Pancreas (tissue), 10 donors: Measurements from ENCODE around the gene DAPK2. TPM values are rescaled to one million over a fixed set of nuclear protein-coding genes. Genes with fewer than 3 reads are reported as not detected.

Experiments used
- ATAC-seq, 4 donors: fragments of 200-7000 bp; cut with Tn5 transposase; one replicate each; pipeline versions ENCODE4 v1.8.0 to v1.9.1; 2020; ENCODE audit warnings: mild to moderate bottlenecking in 4 of 4, moderate library complexity in 4 of 4
- DNase-seq, 6 donors: peaks; one replicate each; pipeline ENCODE4 v3.0.0-alpha.2; 2020
- FAIRE-seq: peaks from 2 replicates; lab custom pipeline; 2012; peaks lifted over from hg19 to GRCh38; lab: Jason Lieb, UNC
- H3K27ac ChIP-seq, 4 donors: fragments of 200-600 bp; sonication (generic); 1 replicate in 3 of 4; 2 replicates in 1 of 4; pipeline versions ENCODE4 v1.5.0 to v1.8.0; 2020
- H3K27me3 ChIP-seq, 4 donors: fragments of 200-600 bp; one replicate each; pipeline ENCODE4 v1.8.0; 2021
- H3K36me3 ChIP-seq, 3 donors: fragments of 200-600 bp; sonication (generic) in 1 of 3; one replicate each; pipeline versions ENCODE4 v1.5.0 to v1.8.0; 2020 to 2021
- H3K4me1 ChIP-seq, 3 donors: fragments of 200-600 bp; one replicate each; pipeline ENCODE4 v1.8.0; 2021
- H3K4me3 ChIP-seq, 4 donors: fragments of 200-600 bp; sonication (generic) in 2 of 4; one replicate each; pipeline versions ENCODE4 v1.5.0 to v1.8.0; 2020 to 2021
- H3K9me3 ChIP-seq, 4 donors: fragments of 200-600 bp; one replicate each; pipeline ENCODE4 v1.8.0; 2021
- WGBS, 2 donors: extraction: QIAGEN DNeasy Blood & Tissue Kit; methylation state at CpG; one replicate each; pipeline ENCODE4 v1.1.7; 2013; 5-methylcytosine and 5-hydroxymethylcytosine counted together
- intact Hi-C, 3 donors: fragments of 100-400 bp; cut with DNase I; formaldehyde crosslinking; loops; one replicate each; pipeline versions ENCODE4 v1.11.1 to v1.14.2; 2022
- polyA plus RNA-seq, 2 donors: library from polyadenylated mRNA; stranded (reverse); fragments of 200-250 nt; gene quantifications; one replicate each; pipeline ENCODE4 v1.2.3, GENCODE V29; 2013
- total RNA-seq, 6 donors: library from RNA; stranded (reverse); fragmentation: NEBNext Ultra II Directional in 4 of 6; extraction: Animal tissue kit (Norgen Biotek cat#: 25700) in 4 of 6; gene quantifications; one replicate each; pipeline versions ENCODE4 v1.2.1 to v1.2.4, GENCODE V29; 2021 to 2023
- TF ChIP-seq, protein P1 (sequence below), 4 donors: fragments of 200-600 bp; sonication (generic) in 3 of 4; IDR thresholded peaks; one replicate each; pipeline versions ENCODE4 v1.5.0 to v1.8.0; 2021; ENCODE audit warnings: antibody characterized with exemption in 4 of 4
- donor health status: healthy with polysubstance abuse.
- donor health status: DM: no; HTN: no; CAD: no; lungs with moderate emphysema.
- donor health status: DM: no; HTN: no; CAD: no.
- donor health status: control.
- donor health status: control.
- donor health status: Bipolar disorder and iron deficiency.
- donor health status: DM: yes; HTN: yes; CAD: no.
- donor health status: DM: no; HTN: no; CAD: no.
- donor health status: DM: no; HTN: no; CAD: no.
- donor health status: DM: yes; HTN: yes; CAD: no.

DAPK2 gene
- total and polyA plus RNA-seq, 8 donors, result 2.1 to 8.0 (median 5.4) TPM

DNA sequence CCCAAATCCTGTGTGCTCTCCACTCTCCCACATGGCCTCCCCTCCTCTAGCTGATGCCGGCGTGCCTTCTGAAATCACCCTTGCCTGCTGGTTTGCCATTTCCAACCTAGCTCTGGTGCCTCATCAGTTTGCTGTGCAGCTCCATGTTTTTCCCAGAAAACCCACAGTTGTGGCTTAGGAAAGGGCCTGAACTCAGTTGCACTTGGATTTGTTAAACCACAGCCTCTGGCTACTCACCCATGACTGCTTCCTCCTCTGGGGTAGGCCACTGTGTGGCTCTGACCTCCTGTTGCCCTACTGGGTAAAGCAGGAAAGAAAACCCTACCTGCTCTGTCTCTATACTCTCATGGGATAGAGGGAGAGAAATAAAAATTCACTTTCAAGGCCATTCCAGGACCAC lies 97.3 kb downstream of the DAPK2 start:
- TF ChIP-seq, protein P1, sequence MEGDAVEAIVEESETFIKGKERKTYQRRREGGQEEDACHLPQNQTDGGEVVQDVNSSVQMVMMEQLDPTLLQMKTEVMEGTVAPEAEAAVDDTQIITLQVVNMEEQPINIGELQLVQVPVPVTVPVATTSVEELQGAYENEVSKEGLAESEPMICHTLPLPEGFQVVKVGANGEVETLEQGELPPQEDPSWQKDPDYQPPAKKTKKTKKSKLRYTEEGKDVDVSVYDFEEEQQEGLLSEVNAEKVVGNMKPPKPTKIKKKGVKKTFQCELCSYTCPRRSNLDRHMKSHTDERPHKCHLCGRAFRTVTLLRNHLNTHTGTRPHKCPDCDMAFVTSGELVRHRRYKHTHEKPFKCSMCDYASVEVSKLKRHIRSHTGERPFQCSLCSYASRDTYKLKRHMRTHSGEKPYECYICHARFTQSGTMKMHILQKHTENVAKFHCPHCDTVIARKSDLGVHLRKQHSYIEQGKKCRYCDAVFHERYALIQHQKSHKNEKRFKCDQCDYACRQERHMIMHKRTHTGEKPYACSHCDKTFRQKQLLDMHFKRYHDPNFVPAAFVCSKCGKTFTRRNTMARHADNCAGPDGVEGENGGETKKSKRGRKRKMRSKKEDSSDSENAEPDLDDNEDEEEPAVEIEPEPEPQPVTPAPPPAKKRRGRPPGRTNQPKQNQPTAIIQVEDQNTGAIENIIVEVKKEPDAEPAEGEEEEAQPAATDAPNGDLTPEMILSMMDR (IDR thresholded peaks at IDR 0.05), result no peak
- intact Hi-C loops, result loop anchor here in 2 of 3 donors (10.0 kb wide), 2 partner anchors 96 to 106 kb away; partner anchors contain the start of gene DAPK2 (in 1 of the 2)
- Histone ChIP-seq H3K27ac (no peak overlapping the region), H3K27me3 (no peaks in the 10 kb centered on the region), H3K4me3 (no peak overlapping the region), H3K4me1 (no peaks in the 10 kb centered on the region), H3K9me3 (no peaks in the 10 kb centered on the region), H3K36me3 (no peaks in the 10 kb centered on the region)
- WGBS, 2 donors, result 96 to 98% methylated on average over 2 of the region's 2 CpGs
- DNase-seq (no peak), ATAC-seq (no peak), FAIRE-seq (no peak)

DNA sequence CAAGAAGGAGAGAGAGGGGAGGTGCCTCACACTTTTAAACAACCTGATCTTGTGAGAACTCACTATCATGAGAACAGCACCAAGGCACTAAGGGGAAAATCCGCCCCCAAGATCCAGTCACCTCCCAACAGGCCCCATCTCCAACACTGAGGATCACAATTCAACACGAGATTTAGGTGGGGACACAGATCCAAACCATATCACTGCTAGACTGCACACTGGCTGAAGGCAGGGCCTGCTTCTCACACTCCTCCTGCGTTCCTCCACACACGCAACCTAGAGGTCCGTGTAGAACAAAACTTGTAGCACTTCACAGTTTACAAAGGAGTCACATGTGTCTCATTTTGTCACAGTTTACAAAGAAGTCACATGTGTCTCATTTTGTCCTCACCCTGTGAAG lies 97.8 kb downstream of the DAPK2 start:
- Histone ChIP-seq H3K27me3 (no peaks in the 10 kb centered on the region), H3K9me3 (no peaks in the 10 kb centered on the region), H3K4me3 (no peak overlapping the region), H3K27ac (no peak overlapping the region), H3K4me1 (no peaks in the 10 kb centered on the region), H3K36me3 (no peaks in the 10 kb centered on the region)
- 93 to 94% methylated on average over 5 of the region's 5 CpGs for WGBS, 2 donors
- FAIRE-seq, result no peak
- intact Hi-C loops, result loop anchor here in 2 of 3 donors (10.0 kb wide), 2 partner anchors 96 to 106 kb away; partner anchors contain the start of gene DAPK2 (in 1 of the 2)
- no peak for ATAC-seq
- TF ChIP-seq, protein P1 (IDR thresholded peaks at IDR 0.05), result no peak
- no peak for DNase-seq

DNA sequence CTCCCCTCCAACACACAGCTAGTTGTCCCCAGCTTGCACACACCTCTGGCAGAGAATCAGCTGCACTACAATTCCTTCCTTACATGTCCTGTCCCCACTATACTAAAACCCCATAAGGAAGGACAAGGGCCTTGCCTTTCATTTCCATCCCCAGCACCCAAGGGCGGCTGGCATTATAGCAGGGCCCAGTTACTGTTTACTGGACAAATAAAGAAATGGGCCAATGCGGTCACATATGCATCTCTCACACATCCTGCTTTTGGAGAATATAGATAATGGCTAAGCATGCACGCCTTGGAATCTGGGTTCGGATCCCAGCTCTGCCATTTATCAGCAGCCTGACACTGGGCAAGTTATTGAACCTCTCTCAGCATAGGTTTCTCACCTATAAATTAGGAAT lies 99.1 kb downstream of the DAPK2 start:
- Histone ChIP-seq H3K4me1 (no peaks in the 10 kb centered on the region), H3K27ac (no peak overlapping the region), H3K9me3 (no peaks in the 10 kb centered on the region), H3K36me3 (no peaks in the 10 kb centered on the region), H3K4me3 (no peak overlapping the region), H3K27me3 (no peaks in the 10 kb centered on the region)
- 90 to 94% methylated on average over 4 of the region's 4 CpGs for WGBS, 2 donors
- DNase-seq (no peak), ATAC-seq (no peak), FAIRE-seq (no peak)
- TF ChIP-seq, protein P1 (IDR thresholded peaks at IDR 0.05), result no peak
- intact Hi-C loops, result loop anchor here in 2 of 3 donors (10.0 kb wide), 2 partner anchors 98 to 108 kb away; partner anchors contain the start of gene DAPK2 (in 1 of the 2)

DNA sequence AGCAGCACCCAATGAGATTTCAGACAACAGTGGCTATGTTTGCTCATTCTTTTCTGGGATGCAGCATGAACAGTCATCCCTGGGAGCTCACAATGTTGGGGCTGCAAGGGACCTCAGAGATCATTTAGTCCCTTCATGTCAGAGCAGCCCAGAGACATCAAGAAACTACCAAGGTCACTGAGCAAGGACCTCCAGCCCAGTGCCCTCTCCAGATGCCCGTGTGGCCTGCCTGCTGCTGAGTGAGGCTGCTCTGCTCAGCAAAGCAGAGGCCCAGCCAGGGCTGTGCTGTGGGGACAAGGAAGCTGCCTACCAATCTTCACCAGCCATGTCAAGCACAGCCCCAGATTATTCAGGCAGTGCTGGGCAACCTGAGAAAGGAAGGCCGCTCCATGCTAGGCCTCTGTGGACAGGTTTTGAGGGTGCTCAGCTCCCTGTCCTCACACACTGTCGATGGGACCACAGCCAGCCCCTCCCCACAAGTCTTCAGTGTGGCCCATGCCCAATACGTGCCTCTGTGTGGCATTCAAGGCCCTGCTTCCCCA lies 99.7 kb downstream of the DAPK2 start:
- ATAC-seq (no peak), DNase-seq (no peak), FAIRE-seq (no peak)
- TF ChIP-seq, protein P1 (IDR thresholded peaks at IDR 0.05), result no peak
- intact Hi-C loops, result loop anchor here in 2 of 3 donors (10.0 kb wide), 2 partner anchors 98 to 108 kb away; partner anchors contain the start of gene DAPK2 (in 1 of the 2)
- 83 to 92% methylated on average over 4 of the region's 4 CpGs for WGBS, 2 donors
- Histone ChIP-seq H3K27ac (no peak overlapping the region), H3K27me3 (no peaks in the 10 kb centered on the region), H3K4me3 (no peak overlapping the region), H3K9me3 (no peaks in the 10 kb centered on the region), H3K36me3 (no peaks in the 10 kb centered on the region), H3K4me1 (no peaks in the 10 kb centered on the region)

DNA sequence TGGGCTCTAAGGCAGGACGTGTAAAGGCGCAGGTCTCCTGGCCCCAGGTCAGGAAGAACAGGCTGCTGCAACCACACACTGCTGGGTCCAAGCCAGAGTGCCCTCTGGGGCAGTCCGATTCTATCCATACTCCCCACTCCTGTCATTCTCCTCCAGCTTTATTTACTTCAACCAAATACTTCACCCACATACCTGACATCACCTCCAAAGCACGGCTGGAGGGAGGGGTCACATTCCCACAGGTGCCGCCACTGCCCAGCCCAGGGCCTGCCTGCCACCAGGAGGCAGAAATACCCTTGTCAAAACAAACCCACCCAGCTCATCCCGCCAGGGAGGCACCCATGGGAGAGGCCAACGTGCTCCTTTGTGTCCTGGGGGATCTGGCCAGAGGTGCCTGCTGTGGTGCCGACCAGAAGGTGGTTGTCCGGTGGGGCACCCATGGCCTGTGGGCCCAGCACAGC lies 100.4 kb downstream of the DAPK2 start:
- intact Hi-C loops, result loop anchor here in 2 of 3 donors (10.0 kb wide), 2 partner anchors 99 to 109 kb away; partner anchors contain the start of gene DAPK2 (in 1 of the 2)
- Histone ChIP-seq H3K27me3 (no peaks in the 10 kb centered on the region), H3K27ac (peak overlapping the region in 1 of 4 donors; percentile 44), H3K4me1 (no peaks in the 10 kb centered on the region), H3K9me3 (no peaks in the 10 kb centered on the region), H3K4me3 (no peak overlapping the region), H3K36me3 (no peaks in the 10 kb centered on the region)
- DNase-seq (peak in 3 of 6 donors; percentile 28 to 59 (median 40)), ATAC-seq (peak; percentile 32 to 68 (median 60)), FAIRE-seq (no peak)
- TF ChIP-seq, protein P1 (IDR thresholded peaks at IDR 0.05), result no peak
- 79 to 81% methylated on average over 9 of the region's 9 CpGs for WGBS, 2 donors
